ENCODE measurements around the gene TUBB2A.

The TUBB2A gene

GRCh38 chr6:3137057-3137777 lies 20.1 kb downstream of the TUBB2A start:
- H3K27ac ChIP-seq (ENCODE audit: low read length): no peak overlapping the region
- no peaks in the 10 kb centered on the region for H3K27me3 ChIP-seq (ENCODE audit: control insufficient read depth in 1 of 2, insufficient read depth in 2 of 2, low read length in 2 of 2)
- peaks cover 4% of the 10 kb centered on the region for H3K4me1 ChIP-seq (ENCODE audit: control insufficient read depth, insufficient read depth, low read length)
- peaks cover 8 to 24% of the 10 kb centered on the region in 2 donors for H3K36me3 ChIP-seq (ENCODE audit: control insufficient read depth in 2 of 2, insufficient read depth in 2 of 2, low read length in 2 of 2)
- H3K9ac ChIP-seq (ENCODE audit: low read length in 2 of 2): no peak overlapping the region
- no peak overlapping the region for H3K4me3 ChIP-seq (ENCODE audit: low read length in 2 of 2)
- H3K9me3 ChIP-seq (ENCODE audit: control insufficient read depth in 2 of 2, low read length in 2 of 2): no peaks in the 10 kb centered on the region

DNA sequence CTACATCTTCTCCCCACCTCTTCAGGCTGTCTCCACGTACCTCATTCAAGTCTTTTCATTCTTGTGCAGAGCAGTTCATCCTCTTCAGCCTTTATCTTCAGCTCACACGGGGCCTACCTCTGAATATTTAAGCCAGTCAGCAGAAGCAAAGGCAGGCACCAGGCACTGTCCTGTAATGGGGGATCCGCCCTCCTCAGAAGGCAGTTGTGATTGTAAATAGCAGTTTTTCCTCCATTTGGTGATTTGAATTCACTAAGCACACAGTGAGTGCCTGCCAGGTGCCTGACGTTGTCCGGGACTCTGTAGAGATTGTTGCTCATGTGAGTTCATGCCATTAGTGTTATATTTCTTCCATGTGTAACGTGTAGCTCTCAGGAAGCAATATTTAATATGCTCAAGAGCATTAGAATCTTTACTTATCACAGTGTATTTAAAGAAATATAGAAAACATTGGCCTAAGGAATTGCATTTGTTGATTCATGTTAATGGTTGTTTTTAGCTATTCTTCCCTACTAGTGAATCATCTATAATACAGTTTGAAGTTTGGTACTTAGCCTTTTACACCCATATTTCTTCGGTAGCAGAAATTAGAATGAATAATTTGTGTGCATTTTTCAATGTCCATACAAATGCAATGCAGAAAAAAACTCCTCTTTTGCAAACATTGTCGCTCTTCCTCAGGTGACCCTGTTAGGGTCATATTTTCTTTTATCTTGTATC lies 20.9 kb downstream of the TUBB2A start:
- Histone ChIP-seq H3K9me3 (ENCODE audit: control insufficient read depth in 2 of 2, low read length in 2 of 2) (no peaks in the 10 kb centered on the region), H3K27me3 (ENCODE audit: control insufficient read depth in 1 of 2, insufficient read depth in 2 of 2, low read length in 2 of 2) (no peaks in the 10 kb centered on the region), H3K4me1 (ENCODE audit: control insufficient read depth, insufficient read depth, low read length) (peaks cover 4% of the 10 kb centered on the region), H3K9ac (ENCODE audit: low read length in 2 of 2) (no peak overlapping the region), H3K36me3 (ENCODE audit: control insufficient read depth in 2 of 2, insufficient read depth in 2 of 2, low read length in 2 of 2) (peaks cover 8 to 29% of the 10 kb centered on the region in 2 donors), H3K27ac (ENCODE audit: low read length) (no peak overlapping the region), H3K4me3 (ENCODE audit: low read length in 2 of 2) (no peak overlapping the region)

- peaks cover 12 to 34% of the 10 kb centered on the region in 2 donors for H3K36me3 ChIP-seq (ENCODE audit: control insufficient read depth in 2 of 2, insufficient read depth in 2 of 2, low read length in 2 of 2)
Measured at GRCh38 chr6:3135668-3136291, 21.6 kb downstream of the TUBB2A start.

DNA sequence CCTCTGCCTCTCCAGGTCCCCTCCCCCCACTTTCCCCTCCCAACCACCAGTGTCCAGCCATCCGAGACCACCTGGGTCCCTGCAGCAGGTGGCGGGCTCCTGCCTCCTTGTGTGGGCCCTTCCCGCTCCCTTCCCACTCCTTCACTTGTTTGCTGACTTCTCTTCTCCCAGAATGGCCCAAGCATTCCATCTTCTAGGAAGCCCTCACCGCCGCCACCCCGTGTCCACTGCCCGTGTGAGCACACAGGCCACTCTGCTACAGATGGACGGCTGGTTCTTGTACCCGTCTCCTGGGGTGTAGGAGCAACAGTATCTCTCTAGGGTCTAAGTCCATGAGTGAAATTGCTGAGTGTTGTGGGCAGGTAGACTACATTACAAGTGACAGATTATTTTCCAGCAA lies 23.8 kb downstream of the TUBB2A start:
- Histone ChIP-seq H3K4me1 (ENCODE audit: control insufficient read depth, insufficient read depth, low read length) (no peaks in the 10 kb centered on the region), H3K9ac (ENCODE audit: low read length in 2 of 2) (no peak overlapping the region), H3K9me3 (ENCODE audit: control insufficient read depth in 2 of 2, low read length in 2 of 2) (no peaks in the 10 kb centered on the region), H3K27me3 (ENCODE audit: control insufficient read depth in 1 of 2, insufficient read depth in 2 of 2, low read length in 2 of 2) (no peaks in the 10 kb centered on the region), H3K36me3 (ENCODE audit: control insufficient read depth in 2 of 2, insufficient read depth in 2 of 2, low read length in 2 of 2) (peaks cover 11 to 34% of the 10 kb centered on the region in 2 donors), H3K27ac (ENCODE audit: low read length) (no peak overlapping the region), H3K4me3 (ENCODE audit: low read length in 2 of 2) (no peak overlapping the region)

More at GRCh38 chr6:3135668-3136291, 21.6 kb downstream of the TUBB2A start:
- no peaks in the 10 kb centered on the region for H3K9me3 ChIP-seq (ENCODE audit: control insufficient read depth in 2 of 2, low read length in 2 of 2)
- no peak overlapping the region for H3K9ac ChIP-seq (ENCODE audit: low read length in 2 of 2)
- H3K4me3 ChIP-seq (ENCODE audit: low read length in 2 of 2): no peak overlapping the region
- H3K27me3 ChIP-seq (ENCODE audit: control insufficient read depth in 1 of 2, insufficient read depth in 2 of 2, low read length in 2 of 2): no peaks in the 10 kb centered on the region
- no peak overlapping the region for H3K27ac ChIP-seq (ENCODE audit: low read length)
- H3K4me1 ChIP-seq (ENCODE audit: control insufficient read depth, insufficient read depth, low read length): peaks cover 4% of the 10 kb centered on the region

- H3K9ac ChIP-seq (ENCODE audit: low read length in 2 of 2): no peak overlapping the region
- no peak overlapping the region for H3K27ac ChIP-seq (ENCODE audit: low read length)
- no peaks in the 10 kb centered on the region for H3K27me3 ChIP-seq (ENCODE audit: control insufficient read depth in 1 of 2, insufficient read depth in 2 of 2, low read length in 2 of 2)
- H3K4me1 ChIP-seq (ENCODE audit: control insufficient read depth, insufficient read depth, low read length): no peaks in the 10 kb centered on the region
- H3K9me3 ChIP-seq (ENCODE audit: control insufficient read depth in 2 of 2, low read length in 2 of 2): no peaks in the 10 kb centered on the region
- H3K4me3 ChIP-seq (ENCODE audit: low read length in 2 of 2): no peak overlapping the region
- H3K36me3 ChIP-seq (ENCODE audit: control insufficient read depth in 2 of 2, insufficient read depth in 2 of 2, low read length in 2 of 2): peaks cover 11 to 25% of the 10 kb centered on the region in 2 donors
Measured at GRCh38 chr6:3131695-3132094, 25.6 kb downstream of the TUBB2A start.

GRCh38 chr6:3128356-3129108 lies 28.8 kb downstream of the TUBB2A start:
- Histone ChIP-seq H3K9me3 (ENCODE audit: control insufficient read depth in 2 of 2, low read length in 2 of 2) (no peaks in the 10 kb centered on the region), H3K9ac (ENCODE audit: low read length in 2 of 2) (no peak overlapping the region), H3K27me3 (ENCODE audit: control insufficient read depth in 1 of 2, insufficient read depth in 2 of 2, low read length in 2 of 2) (no peaks in the 10 kb centered on the region), H3K4me1 (ENCODE audit: control insufficient read depth, insufficient read depth, low read length) (no peaks in the 10 kb centered on the region), H3K27ac (ENCODE audit: low read length) (no peak overlapping the region), H3K4me3 (ENCODE audit: low read length in 2 of 2) (no peak overlapping the region), H3K36me3 (ENCODE audit: control insufficient read depth in 2 of 2, insufficient read depth in 2 of 2, low read length in 2 of 2) (peaks cover 11 to 25% of the 10 kb centered on the region in 2 donors)

GRCh38 chr6:3125815-3126214 lies 31.5 kb downstream of the TUBB2A start:
- Histone ChIP-seq H3K4me1 (ENCODE audit: control insufficient read depth, insufficient read depth, low read length) (no peaks in the 10 kb centered on the region), H3K27me3 (ENCODE audit: control insufficient read depth in 1 of 2, insufficient read depth in 2 of 2, low read length in 2 of 2) (no peaks in the 10 kb centered on the region), H3K27ac (ENCODE audit: low read length) (no peak overlapping the region), H3K4me3 (ENCODE audit: low read length in 2 of 2) (no peak overlapping the region), H3K9ac (ENCODE audit: low read length in 2 of 2) (no peak overlapping the region), H3K9me3 (ENCODE audit: control insufficient read depth in 2 of 2, low read length in 2 of 2) (no peaks in the 10 kb centered on the region), H3K36me3 (ENCODE audit: control insufficient read depth in 2 of 2, insufficient read depth in 2 of 2, low read length in 2 of 2) (peaks cover 7 to 12% of the 10 kb centered on the region in 2 donors)

DNA sequence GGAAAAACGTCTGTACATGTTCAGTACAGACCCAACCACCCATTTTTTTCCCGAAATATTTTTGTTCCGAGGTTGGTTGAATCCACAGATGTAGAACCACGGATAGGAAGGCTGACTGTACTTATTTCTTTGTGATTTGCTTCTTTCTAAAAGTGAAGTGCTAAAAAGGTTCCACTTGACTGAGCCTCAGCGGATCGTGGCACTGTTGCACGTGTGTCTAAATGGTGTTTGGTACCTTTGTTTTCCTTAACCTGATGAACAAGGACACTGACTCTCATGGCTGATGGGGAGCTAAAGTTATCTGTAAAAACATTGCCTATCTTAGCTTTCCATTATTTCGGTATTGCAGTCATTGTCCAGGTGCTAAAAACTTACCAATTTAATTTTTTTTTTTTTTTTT lies 32.7 kb downstream of the TUBB2A start:
- Histone ChIP-seq H3K4me3 (ENCODE audit: low read length in 2 of 2) (no peak overlapping the region), H3K4me1 (ENCODE audit: control insufficient read depth, insufficient read depth, low read length) (no peaks in the 10 kb centered on the region), H3K9ac (ENCODE audit: low read length in 2 of 2) (no peak overlapping the region), H3K27me3 (ENCODE audit: control insufficient read depth in 1 of 2, insufficient read depth in 2 of 2, low read length in 2 of 2) (no peaks in the 10 kb centered on the region), H3K27ac (ENCODE audit: low read length) (no peak overlapping the region), H3K36me3 (ENCODE audit: control insufficient read depth in 2 of 2, insufficient read depth in 2 of 2, low read length in 2 of 2) (peaks cover 4 to 8% of the 10 kb centered on the region in 2 donors), H3K9me3 (ENCODE audit: control insufficient read depth in 2 of 2, low read length in 2 of 2) (no peaks in the 10 kb centered on the region)

DNA sequence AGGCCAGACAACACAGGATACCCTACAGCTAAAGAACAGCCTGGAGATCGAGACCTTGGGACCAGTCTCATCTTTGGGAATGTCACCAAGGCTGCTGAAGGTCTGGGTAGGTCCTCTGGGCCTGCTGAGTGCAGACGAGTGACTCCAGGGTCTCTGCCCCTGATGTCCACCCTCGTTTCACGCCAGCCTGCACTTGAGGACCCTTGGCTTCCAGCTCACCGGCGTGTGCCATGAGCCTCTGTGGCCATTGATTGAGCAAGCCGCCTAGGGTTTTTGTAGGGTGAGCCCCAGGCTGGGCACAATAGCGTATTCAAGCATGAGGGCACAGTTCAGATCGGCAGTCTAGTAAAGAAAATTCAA lies 34.5 kb downstream of the TUBB2A start:
- no peak overlapping the region for H3K27ac ChIP-seq (ENCODE audit: low read length)
- H3K4me3 ChIP-seq (ENCODE audit: low read length in 2 of 2): no peak overlapping the region
- H3K9me3 ChIP-seq (ENCODE audit: control insufficient read depth in 2 of 2, low read length in 2 of 2): no peaks in the 10 kb centered on the region
- peaks cover 9% of the 10 kb centered on the region for H3K4me1 ChIP-seq (ENCODE audit: control insufficient read depth, insufficient read depth, low read length)
- no peaks in the 10 kb centered on the region for H3K27me3 ChIP-seq (ENCODE audit: control insufficient read depth in 1 of 2, insufficient read depth in 2 of 2, low read length in 2 of 2)
- H3K36me3 ChIP-seq (ENCODE audit: control insufficient read depth in 2 of 2, insufficient read depth in 2 of 2, low read length in 2 of 2): no peaks in the 10 kb centered on the region
- no peak overlapping the region for H3K9ac ChIP-seq (ENCODE audit: low read length in 2 of 2)

GRCh38 chr6:3120765-3121089 lies 36.6 kb downstream of the TUBB2A start:
- peaks cover 9% of the 10 kb centered on the region for H3K4me1 ChIP-seq (ENCODE audit: control insufficient read depth, insufficient read depth, low read length)
- H3K4me3 ChIP-seq (ENCODE audit: low read length in 2 of 2): no peak overlapping the region
- no peaks in the 10 kb centered on the region for H3K27me3 ChIP-seq (ENCODE audit: control insufficient read depth in 1 of 2, insufficient read depth in 2 of 2, low read length in 2 of 2)
- no peak overlapping the region for H3K9ac ChIP-seq (ENCODE audit: low read length in 2 of 2)
- H3K27ac ChIP-seq (ENCODE audit: low read length): no peak overlapping the region
- H3K36me3 ChIP-seq (ENCODE audit: control insufficient read depth in 2 of 2, insufficient read depth in 2 of 2, low read length in 2 of 2): no peaks in the 10 kb centered on the region
- no peaks in the 10 kb centered on the region for H3K9me3 ChIP-seq (ENCODE audit: control insufficient read depth in 2 of 2, low read length in 2 of 2)

All from stomach smooth muscle (tissue), 2 donors.